WTC11 (cell line): ENCODE data around the gene GRM8. TPM values are rescaled to one million over a fixed set of nuclear protein-coding genes. Genes with fewer than 3 reads are reported as not detected.

Experiments
- ATAC-seq: fragments of 200-7000 bp; cut with Tn5 transposase; 2 replicates; pipeline ENCODE4 v1.10.0; 2021; ENCODE audit warnings: mild to moderate bottlenecking, moderate library complexity
- CTCF ChIA-PET: fragments of 300-600 bp; sonication (Branson Sonifier 250); formaldehyde crosslinking; loops from one replicate; lab custom pipeline; 2021; ENCODE audit warnings: antibody characterized with exemption; lab: Charles Lee
- POLR2A ChIA-PET: fragments of 350-600 bp; sonication (Branson Sonifier 250); formaldehyde crosslinking; loops from one replicate; lab custom pipeline; 2021; ENCODE audit warnings: antibody characterized with exemption; lab: Charles Lee
- DNase-seq: peaks from one replicate; pipeline ENCODE4 v3.0.0; 2021; ENCODE audit warnings: low spot score
- H3K27ac Mint-ChIP-seq: 2 replicates; pipeline ENCODE4 v1.8.0; 2021; ENCODE audit warnings: mixed read lengths
- H3K27me3 Mint-ChIP-seq: 2 replicates; pipeline ENCODE4 v1.8.0; 2021; ENCODE audit warnings: low read depth, mild to moderate bottlenecking, moderate library complexity, mixed read lengths
- H3K36me3 Mint-ChIP-seq: 2 replicates; pipeline ENCODE4 v1.8.0; 2021; ENCODE audit warnings: mixed read lengths
- H3K4me1 Mint-ChIP-seq: 2 replicates; pipeline ENCODE4 v1.8.0; 2022; ENCODE audit warnings: mixed read lengths
- H3K4me3 Mint-ChIP-seq: 2 replicates; pipeline ENCODE4 v1.8.0; 2021; ENCODE audit warnings: mild to moderate bottlenecking, moderate library complexity, mixed read lengths
- H3K9me3 Mint-ChIP-seq: 2 replicates; pipeline ENCODE4 v1.8.0; 2021; ENCODE audit warnings: mixed read lengths
- ATF2 ChIP-seq: sonication (generic); formaldehyde crosslinking; IDR thresholded peaks from 2 replicates; pipeline ENCODE4 v1.8.1; 2022; ENCODE audit warnings: low read depth, missing genetic modification reagents, borderline replicate concordance
- ATF6 ChIP-seq: sonication (generic); formaldehyde crosslinking; IDR thresholded peaks from 2 replicates; pipeline ENCODE4 v1.8.1; 2023; ENCODE audit warnings: mild to moderate bottlenecking, missing genetic modification reagents
- CREM ChIP-seq: sonication (generic); formaldehyde crosslinking; IDR thresholded peaks from 2 replicates; pipeline ENCODE4 v1.8.1; 2022; ENCODE audit warnings: mild to moderate bottlenecking, missing genetic modification reagents, moderate library complexity
- E2F1 ChIP-seq: sonication (generic); formaldehyde crosslinking; IDR thresholded peaks from 2 replicates; pipeline ENCODE4 v1.8.0; 2022; ENCODE audit warnings: mild to moderate bottlenecking, missing genetic modification reagents
- GABPB1 ChIP-seq: sonication (generic); formaldehyde crosslinking; IDR thresholded peaks from 2 replicates; pipeline ENCODE4 v1.8.1; 2023; ENCODE audit warnings: mild to moderate bottlenecking, missing genetic modification reagents
- GRHL2 ChIP-seq: fragments of 250-450 bp; sonication (Bioruptor Pico); IDR thresholded peaks from 2 replicates; pipeline ENCODE4 v1.8.0; 2022; ENCODE audit warnings: mild to moderate bottlenecking, moderate library complexity; ENCODE audit not compliant: insufficient replicate concordance, severe bottlenecking
- HMGA2 ChIP-seq: fragments of 250-450 bp; sonication (Bioruptor Pico); IDR thresholded peaks from 2 replicates; pipeline ENCODE4 v1.4.0; 2021; ENCODE audit warnings: mild to moderate bottlenecking, moderate library complexity
- KAT7 ChIP-seq: sonication (generic); formaldehyde crosslinking; IDR thresholded peaks from 2 replicates; pipeline ENCODE4 v1.8.1; 2023; ENCODE audit warnings: missing genetic modification reagents, mild to moderate bottlenecking, borderline replicate concordance
- PRRX2 ChIP-seq: fragments of 250-450 bp; sonication (Bioruptor Pico); IDR thresholded peaks from 2 replicates; pipeline ENCODE4 v1.8.0; 2021; ENCODE audit warnings: mild to moderate bottlenecking
- SOX15 ChIP-seq: fragments of 250-450 bp; sonication (Bioruptor Pico); IDR thresholded peaks from 2 replicates; pipeline ENCODE4 v1.9.0; 2021; ENCODE audit warnings: mild to moderate bottlenecking
- TP53 ChIP-seq: sonication (generic); formaldehyde crosslinking; IDR thresholded peaks from 2 replicates; pipeline ENCODE4 v1.8.1; 2023; ENCODE audit warnings: mild to moderate bottlenecking, missing genetic modification reagents
- ZNF138 ChIP-seq: sonication (generic); formaldehyde crosslinking; conservative IDR thresholded peaks from 2 replicates; pipeline ENCODE4 v1.8.1; 2022; ENCODE audit warnings: mild to moderate bottlenecking, moderate library complexity, missing genetic modification reagents
- ZNF416 ChIP-seq: fragments of 250-450 bp; sonication (Bioruptor Pico); IDR thresholded peaks from 2 replicates; pipeline ENCODE4 v1.9.0; 2021; ENCODE audit warnings: mild to moderate bottlenecking, inconsistent platforms
- ZNF425 ChIP-seq: fragments of 250-450 bp; sonication (Bioruptor Pico); conservative IDR thresholded peaks from 2 replicates; pipeline ENCODE4 v1.9.0; 2021; ENCODE audit warnings: mild to moderate bottlenecking
- total RNA-seq: library from RNA; stranded (reverse); gene quantifications from 3 replicates; pipeline ENCODE4 v1.2.3, GENCODE V29; 2021
- TF ChIP-seq, protein P1 (sequence below): sonication (generic); formaldehyde crosslinking; conservative IDR thresholded peaks from 2 replicates; pipeline ENCODE4 v1.8.1; 2022; ENCODE audit warnings: mild to moderate bottlenecking, missing genetic modification reagents
- TF ChIP-seq, protein P2 (sequence below): sonication (generic); formaldehyde crosslinking; IDR thresholded peaks from 2 replicates; pipeline ENCODE4 v1.8.1; 2023; ENCODE audit warnings: mild to moderate bottlenecking, missing genetic modification reagents, borderline replicate concordance
- TF ChIP-seq, protein P3 (sequence below): sonication (generic); formaldehyde crosslinking; IDR thresholded peaks from 2 replicates; pipeline ENCODE4 v1.8.1; 2022; ENCODE audit warnings: mild to moderate bottlenecking, moderate library complexity, missing genetic modification reagents
- TF ChIP-seq, protein P4 (sequence below): fragments of 250-450 bp; sonication (Bioruptor Pico); IDR thresholded peaks from 2 replicates; pipeline ENCODE4 v1.9.0; 2021; ENCODE audit warnings: mild to moderate bottlenecking
- TF ChIP-seq, protein P5 (sequence below): sonication (generic); formaldehyde crosslinking; IDR thresholded peaks from 2 replicates; pipeline ENCODE4 v1.8.1; 2023; ENCODE audit warnings: mild to moderate bottlenecking, missing genetic modification reagents, moderate library complexity
- TF ChIP-seq, protein P6 (sequence below): sonication (generic); formaldehyde crosslinking; IDR thresholded peaks from 2 replicates; pipeline ENCODE4 v1.8.0; 2022; ENCODE audit warnings: mild to moderate bottlenecking, missing genetic modification reagents
- TF ChIP-seq, protein P7 (sequence below): sonication (generic); formaldehyde crosslinking; IDR thresholded peaks from 2 replicates; pipeline ENCODE4 v1.8.0; 2023; ENCODE audit warnings: missing genetic modification reagents

The GRM8 gene
- total RNA-seq, 1 experiment from 2014 or later: 2.3 TPM

- Mint-ChIP-seq H3K4me3 (no peak overlapping the region), H3K4me1 (peaks cover 16% of the 10 kb centered on the region), H3K9me3 (no peaks in the 10 kb centered on the region), H3K27me3 (no peaks in the 10 kb centered on the region; the same call in 1 of the 2 replicates), H3K36me3 (no peaks in the 10 kb centered on the region), H3K27ac (no peak overlapping the region)
- ATAC-seq: peak; percentile 57
- POLR2A ChIA-PET: no interaction called here
- DNase-seq: no peak
- TF ChIP-seq, protein P1, sequence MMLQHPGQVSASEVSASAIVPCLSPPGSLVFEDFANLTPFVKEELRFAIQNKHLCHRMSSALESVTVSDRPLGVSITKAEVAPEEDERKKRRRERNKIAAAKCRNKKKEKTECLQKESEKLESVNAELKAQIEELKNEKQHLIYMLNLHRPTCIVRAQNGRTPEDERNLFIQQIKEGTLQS: no peak
- TF ChIP-seq ZNF138 (CRISPR knock-in tag): no peak
- TF ChIP-seq HMGA2 (CRISPR knock-in tag): no peak
- TF ChIP-seq, protein P2, sequence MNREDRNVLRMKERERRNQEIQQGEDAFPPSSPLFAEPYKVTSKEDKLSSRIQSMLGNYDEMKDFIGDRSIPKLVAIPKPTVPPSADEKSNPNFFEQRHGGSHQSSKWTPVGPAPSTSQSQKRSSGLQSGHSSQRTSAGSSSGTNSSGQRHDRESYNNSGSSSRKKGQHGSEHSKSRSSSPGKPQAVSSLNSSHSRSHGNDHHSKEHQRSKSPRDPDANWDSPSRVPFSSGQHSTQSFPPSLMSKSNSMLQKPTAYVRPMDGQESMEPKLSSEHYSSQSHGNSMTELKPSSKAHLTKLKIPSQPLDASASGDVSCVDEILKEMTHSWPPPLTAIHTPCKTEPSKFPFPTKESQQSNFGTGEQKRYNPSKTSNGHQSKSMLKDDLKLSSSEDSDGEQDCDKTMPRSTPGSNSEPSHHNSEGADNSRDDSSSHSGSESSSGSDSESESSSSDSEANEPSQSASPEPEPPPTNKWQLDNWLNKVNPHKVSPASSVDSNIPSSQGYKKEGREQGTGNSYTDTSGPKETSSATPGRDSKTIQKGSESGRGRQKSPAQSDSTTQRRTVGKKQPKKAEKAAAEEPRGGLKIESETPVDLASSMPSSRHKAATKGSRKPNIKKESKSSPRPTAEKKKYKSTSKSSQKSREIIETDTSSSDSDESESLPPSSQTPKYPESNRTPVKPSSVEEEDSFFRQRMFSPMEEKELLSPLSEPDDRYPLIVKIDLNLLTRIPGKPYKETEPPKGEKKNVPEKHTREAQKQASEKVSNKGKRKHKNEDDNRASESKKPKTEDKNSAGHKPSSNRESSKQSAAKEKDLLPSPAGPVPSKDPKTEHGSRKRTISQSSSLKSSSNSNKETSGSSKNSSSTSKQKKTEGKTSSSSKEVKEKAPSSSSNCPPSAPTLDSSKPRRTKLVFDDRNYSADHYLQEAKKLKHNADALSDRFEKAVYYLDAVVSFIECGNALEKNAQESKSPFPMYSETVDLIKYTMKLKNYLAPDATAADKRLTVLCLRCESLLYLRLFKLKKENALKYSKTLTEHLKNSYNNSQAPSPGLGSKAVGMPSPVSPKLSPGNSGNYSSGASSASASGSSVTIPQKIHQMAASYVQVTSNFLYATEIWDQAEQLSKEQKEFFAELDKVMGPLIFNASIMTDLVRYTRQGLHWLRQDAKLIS (CRISPR knock-in tag): no peak
- no peak for TF ChIP-seq GABPB1 (CRISPR knock-in tag)
- TF ChIP-seq, protein P3, sequence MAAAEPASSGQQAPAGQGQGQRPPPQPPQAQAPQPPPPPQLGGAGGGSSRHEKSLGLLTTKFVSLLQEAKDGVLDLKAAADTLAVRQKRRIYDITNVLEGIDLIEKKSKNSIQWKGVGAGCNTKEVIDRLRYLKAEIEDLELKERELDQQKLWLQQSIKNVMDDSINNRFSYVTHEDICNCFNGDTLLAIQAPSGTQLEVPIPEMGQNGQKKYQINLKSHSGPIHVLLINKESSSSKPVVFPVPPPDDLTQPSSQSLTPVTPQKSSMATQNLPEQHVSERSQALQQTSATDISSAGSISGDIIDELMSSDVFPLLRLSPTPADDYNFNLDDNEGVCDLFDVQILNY (CRISPR knock-in tag): no peak
- TF ChIP-seq ATF6 (CRISPR knock-in tag): no peak
- no peak for TF ChIP-seq KAT7 (CRISPR knock-in tag)
- TF ChIP-seq, protein P4, sequence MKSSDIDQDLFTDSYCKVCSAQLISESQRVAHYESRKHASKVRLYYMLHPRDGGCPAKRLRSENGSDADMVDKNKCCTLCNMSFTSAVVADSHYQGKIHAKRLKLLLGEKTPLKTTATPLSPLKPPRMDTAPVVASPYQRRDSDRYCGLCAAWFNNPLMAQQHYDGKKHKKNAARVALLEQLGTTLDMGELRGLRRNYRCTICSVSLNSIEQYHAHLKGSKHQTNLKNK (CRISPR knock-in tag): no peak
- TF ChIP-seq CREM (CRISPR knock-in tag): no peak
- TF ChIP-seq SOX15 (CRISPR knock-in tag): no peak
- TF ChIP-seq PRRX2: no peak
- TF ChIP-seq, protein P5, sequence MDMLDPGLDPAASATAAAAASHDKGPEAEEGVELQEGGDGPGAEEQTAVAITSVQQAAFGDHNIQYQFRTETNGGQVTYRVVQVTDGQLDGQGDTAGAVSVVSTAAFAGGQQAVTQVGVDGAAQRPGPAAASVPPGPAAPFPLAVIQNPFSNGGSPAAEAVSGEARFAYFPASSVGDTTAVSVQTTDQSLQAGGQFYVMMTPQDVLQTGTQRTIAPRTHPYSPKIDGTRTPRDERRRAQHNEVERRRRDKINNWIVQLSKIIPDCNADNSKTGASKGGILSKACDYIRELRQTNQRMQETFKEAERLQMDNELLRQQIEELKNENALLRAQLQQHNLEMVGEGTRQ: no peak
- TF ChIP-seq, all 79 proteins: peak for 0
- CTCF ChIA-PET: interaction anchor here (1.0 kb wide), 1 partner anchor 37 kb away, joined by 3 read pairs; no protein-coding TSS in a partner anchor
Measured at GRCh38 chr7:127189886-127190285, 62.9 kb downstream of the GRM8 start.

GRCh38 chr7:127189074-127189473 lies 63.7 kb downstream of the GRM8 start:
- H3K4me1 Mint-ChIP-seq: peaks cover 16% of the 10 kb centered on the region
- ATAC-seq (peak; percentile 19), DNase-seq (no peak)
- no peak overlapping the region for H3K27ac Mint-ChIP-seq
- H3K36me3 Mint-ChIP-seq: no peaks in the 10 kb centered on the region
- H3K9me3 Mint-ChIP-seq: no peaks in the 10 kb centered on the region
- no peaks in the 10 kb centered on the region; the same call in 1 of the 2 replicates for H3K27me3 Mint-ChIP-seq
- ChIA-PET CTCF (no interaction called here), POLR2A (no interaction called here)
- H3K4me3 Mint-ChIP-seq: no peak overlapping the region
- TF ChIP-seq TP53 (CRISPR knock-in tag) (no peak), ATF2 (CRISPR knock-in tag) (no peak), GRHL2 (CRISPR knock-in tag) (no peak), E2F1 (CRISPR knock-in tag) (no peak), ZNF425 (CRISPR knock-in tag) (no peak), ZNF416 (no peak)
- TF ChIP-seq, protein P6, sequence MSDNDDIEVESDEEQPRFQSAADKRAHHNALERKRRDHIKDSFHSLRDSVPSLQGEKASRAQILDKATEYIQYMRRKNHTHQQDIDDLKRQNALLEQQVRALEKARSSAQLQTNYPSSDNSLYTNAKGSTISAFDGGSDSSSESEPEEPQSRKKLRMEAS: no peak
- TF ChIP-seq, protein P7, sequence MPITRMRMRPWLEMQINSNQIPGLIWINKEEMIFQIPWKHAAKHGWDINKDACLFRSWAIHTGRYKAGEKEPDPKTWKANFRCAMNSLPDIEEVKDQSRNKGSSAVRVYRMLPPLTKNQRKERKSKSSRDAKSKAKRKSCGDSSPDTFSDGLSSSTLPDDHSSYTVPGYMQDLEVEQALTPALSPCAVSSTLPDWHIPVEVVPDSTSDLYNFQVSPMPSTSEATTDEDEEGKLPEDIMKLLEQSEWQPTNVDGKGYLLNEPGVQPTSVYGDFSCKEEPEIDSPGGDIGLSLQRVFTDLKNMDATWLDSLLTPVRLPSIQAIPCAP: no peak
